IMR-90 (cell line): Measurements from ENCODE around the gene E2F4.

Experiments used
- BHLHE40 ChIP-seq: fragments of 150-350 bp; IDR thresholded peaks from 2 replicates; pipeline ENCODE4 v1.6.1; 2016; ENCODE audit warnings: mild to moderate bottlenecking, low read depth, low read length
- CEBPB ChIP-seq: IDR thresholded peaks from 2 replicates; pipeline ENCODE4 v1.6.1; 2012; ENCODE audit warnings: low read depth, low read length, improper control_type of control experiment
- POLR2A ChIP-seq: IDR thresholded peaks from 2 replicates; pipeline ENCODE4 v1.6.1; 2012; ENCODE audit warnings: mild to moderate bottlenecking, low read depth, low read length
- RAD21 ChIP-seq: IDR thresholded peaks from 2 replicates; pipeline ENCODE4 v1.6.1; 2012; ENCODE audit warnings: low read length, improper control_type of control experiment
- RCOR1 ChIP-seq: IDR thresholded peaks from 2 replicates; pipeline ENCODE4 v1.6.1; 2012; ENCODE audit warnings: mild to moderate bottlenecking, low read length, improper control_type of control experiment; ENCODE audit not compliant: insufficient replicate concordance
- RFX5 ChIP-seq: IDR thresholded peaks from 2 replicates; pipeline ENCODE4 v1.8.0; 2012; ENCODE audit warnings: low read depth, mild to moderate bottlenecking, low read length, moderate library complexity
- TF ChIP-seq, protein P1 (sequence below): conservative IDR thresholded peaks from 2 replicates; pipeline ENCODE4 v1.5.1; 2012; ENCODE audit warnings: mild to moderate bottlenecking, low read depth, low read length, improper control_type of control experiment

DNA sequence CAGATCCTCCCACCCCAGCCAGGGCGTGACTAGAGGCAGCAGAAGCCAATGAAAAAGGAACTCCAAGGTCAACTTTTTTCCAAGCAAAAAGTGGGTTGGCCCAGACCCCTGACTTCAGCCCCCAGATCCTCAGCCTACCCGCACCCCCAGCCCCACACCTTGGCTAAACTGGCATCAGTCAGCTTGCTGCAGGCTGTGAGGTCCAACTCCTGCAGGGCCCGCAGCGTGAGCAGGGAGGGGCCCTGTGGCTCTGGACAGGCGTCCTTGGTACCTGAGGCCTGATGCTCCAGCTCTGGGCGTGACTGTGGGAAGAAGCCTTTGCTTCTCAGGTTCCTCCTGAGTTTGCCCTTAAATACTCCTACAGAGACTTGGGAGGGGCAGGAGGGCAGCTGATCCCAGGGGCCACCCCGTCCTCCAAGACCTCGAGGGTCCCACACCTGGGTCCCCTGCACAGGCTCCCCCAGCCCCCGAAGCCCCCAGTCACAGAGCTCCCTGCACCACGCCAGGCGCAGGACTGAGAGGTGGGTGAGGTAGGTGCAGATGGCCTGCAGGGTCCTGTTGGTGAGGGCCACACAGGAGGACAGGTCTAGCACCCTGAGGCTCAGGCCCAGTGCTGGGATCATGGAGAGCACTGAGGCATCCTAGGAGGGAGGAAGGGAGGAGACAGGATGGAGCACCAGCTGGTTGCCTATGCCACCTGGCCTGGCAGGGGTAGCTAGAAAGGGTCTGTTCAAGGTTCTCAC is 16.4 kb downstream of the E2F4 start:
- TF ChIP-seq BHLHE40, result no peak
- TF ChIP-seq, protein P1, sequence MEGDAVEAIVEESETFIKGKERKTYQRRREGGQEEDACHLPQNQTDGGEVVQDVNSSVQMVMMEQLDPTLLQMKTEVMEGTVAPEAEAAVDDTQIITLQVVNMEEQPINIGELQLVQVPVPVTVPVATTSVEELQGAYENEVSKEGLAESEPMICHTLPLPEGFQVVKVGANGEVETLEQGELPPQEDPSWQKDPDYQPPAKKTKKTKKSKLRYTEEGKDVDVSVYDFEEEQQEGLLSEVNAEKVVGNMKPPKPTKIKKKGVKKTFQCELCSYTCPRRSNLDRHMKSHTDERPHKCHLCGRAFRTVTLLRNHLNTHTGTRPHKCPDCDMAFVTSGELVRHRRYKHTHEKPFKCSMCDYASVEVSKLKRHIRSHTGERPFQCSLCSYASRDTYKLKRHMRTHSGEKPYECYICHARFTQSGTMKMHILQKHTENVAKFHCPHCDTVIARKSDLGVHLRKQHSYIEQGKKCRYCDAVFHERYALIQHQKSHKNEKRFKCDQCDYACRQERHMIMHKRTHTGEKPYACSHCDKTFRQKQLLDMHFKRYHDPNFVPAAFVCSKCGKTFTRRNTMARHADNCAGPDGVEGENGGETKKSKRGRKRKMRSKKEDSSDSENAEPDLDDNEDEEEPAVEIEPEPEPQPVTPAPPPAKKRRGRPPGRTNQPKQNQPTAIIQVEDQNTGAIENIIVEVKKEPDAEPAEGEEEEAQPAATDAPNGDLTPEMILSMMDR, result no peak
- no peak for TF ChIP-seq RCOR1
- no peak for TF ChIP-seq RAD21
- TF ChIP-seq RFX5, result no peak
- no peak for TF ChIP-seq CEBPB
- no peak for TF ChIP-seq POLR2A
